Measurements from ENCODE around the gene DOC2A. TPM values are rescaled to one million over a fixed set of nuclear protein-coding genes. Genes with fewer than 3 reads are reported as not detected.

DOC2A gene
- total and polyA plus RNA-seq, 4 donors, result 0.09 to 0.22 (median 0.17) TPM; not detected in 1

GRCh38 chr16:29971304-29971703 lies 39.5 kb downstream of the DOC2A start (continued):
- TF ChIP-seq ATF3 (IDR thresholded peaks at IDR 0.05) (no peak), CTCF (IDR thresholded peaks at IDR 0.05; ENCODE audit: low read depth, low read length, missing input control) (no peak), RAD21 (IDR thresholded peaks at IDR 0.05) (no peak), SP1 (IDR thresholded peaks at IDR 0.05) (no peak), TAF1 (conservative IDR thresholded peaks at IDR 0.05) (no peak)

GRCh38 chr16:29968205-29968604 lies 42.6 kb downstream of the DOC2A start:
- Histone ChIP-seq H3K27me3 (ENCODE audit: control insufficient read depth in 4 of 4, insufficient read depth in 4 of 4, low read length in 3 of 4) (no peaks in the 10 kb centered on the region), H3K4me1 (ENCODE audit: control insufficient read depth in 4 of 4, insufficient read depth in 4 of 4, low read length in 3 of 4) (peaks cover 0 to 10% (median 8%) of the 10 kb centered on the region in 4 donors), H3K27ac (ENCODE audit: low read depth in 1 of 2, low read length in 2 of 2) (no peak overlapping the region), H3K9ac (ENCODE audit: low read depth in 1 of 2, low read length in 2 of 2) (no peak overlapping the region), H3K36me3 (ENCODE audit: control insufficient read depth in 4 of 4, insufficient read depth in 3 of 4, low read depth in 1 of 4, low read length in 3 of 4) (peaks cover 6 to 19% (median 13%) of the 10 kb centered on the region in 4 donors), H3K4me3 (ENCODE audit: low read depth in 1 of 3, low read length in 3 of 3) (no peak overlapping the region), H3K9me3 (ENCODE audit: control insufficient read depth in 4 of 4, low read length in 3 of 4) (no peaks in the 10 kb centered on the region)
- WGBS, result 95% methylated on average over 4 of the region's 4 CpGs
- TF ChIP-seq EGR1 (IDR thresholded peaks at IDR 0.05; ENCODE audit: low read depth in 2 of 2), result no peak
- TF ChIP-seq ZBTB33 (IDR thresholded peaks at IDR 0.05), result no peak
- no peak for TF ChIP-seq HNF4A (conservative IDR thresholded peaks at IDR 0.05)
- TF ChIP-seq GABPA (IDR thresholded peaks at IDR 0.05 in 1 of 2, conservative IDR thresholded peaks at IDR 0.05 in 1 of 2), result no peak
- no peak for TF ChIP-seq NR2F2 (IDR thresholded peaks at IDR 0.05)
- no peak for TF ChIP-seq REST (IDR thresholded peaks at IDR 0.05)
- TF ChIP-seq FOXA2 (IDR thresholded peaks at IDR 0.05), result no peak
- no peak for TF ChIP-seq MAX (IDR thresholded peaks at IDR 0.05)
- TF ChIP-seq SP1 (IDR thresholded peaks at IDR 0.05), result no peak
- no peak for TF ChIP-seq RXRA (IDR thresholded peaks at IDR 0.05)
- no peak for TF ChIP-seq FOXA1 (IDR thresholded peaks at IDR 0.05)
- TF ChIP-seq RAD21 (IDR thresholded peaks at IDR 0.05), result no peak
- no peak for TF ChIP-seq CTCF (IDR thresholded peaks at IDR 0.05; ENCODE audit: low read depth, low read length, missing input control)
- TF ChIP-seq YY1 (IDR thresholded peaks at IDR 0.05), result no peak
- TF ChIP-seq TAF1 (conservative IDR thresholded peaks at IDR 0.05), result no peak
- no peak for TF ChIP-seq JUND (IDR thresholded peaks at IDR 0.05)
- TF ChIP-seq ATF3 (IDR thresholded peaks at IDR 0.05), result no peak
- no peak for TF ChIP-seq HNF4G (IDR thresholded peaks at IDR 0.05)
- DNase-seq (ENCODE audit: low spot score), result no peak
